ENCODE measurements around the gene NRROS.

Gene NRROS

DNA sequence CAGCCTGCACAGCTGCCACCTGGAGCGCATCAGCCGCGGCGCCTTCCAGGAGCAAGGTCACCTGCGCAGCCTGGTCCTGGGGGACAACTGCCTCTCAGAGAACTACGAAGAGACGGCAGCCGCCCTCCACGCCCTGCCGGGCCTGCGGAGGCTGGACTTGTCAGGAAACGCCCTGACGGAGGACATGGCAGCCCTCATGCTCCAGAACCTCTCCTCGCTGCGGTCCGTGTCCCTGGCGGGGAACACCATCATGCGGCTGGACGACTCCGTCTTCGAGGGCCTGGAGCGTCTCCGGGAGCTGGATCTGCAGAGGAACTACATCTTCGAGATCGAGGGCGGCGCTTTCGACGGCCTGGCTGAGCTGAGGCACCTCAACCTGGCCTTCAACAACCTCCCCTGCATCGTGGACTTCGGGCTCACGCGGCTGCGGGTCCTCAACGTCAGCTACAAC, 20.4 kb downstream of the NRROS start:
- no peaks in the 10 kb centered on the region for H3K4me1 ChIP-seq (ENCODE audit: control insufficient read depth in 1 of 2, insufficient read depth in 2 of 2, low read length in 2 of 2)
- H3K9me3 ChIP-seq (ENCODE audit: control insufficient read depth in 1 of 2, low read length in 2 of 2), result no peaks in the 10 kb centered on the region
- H3K4me3 ChIP-seq (ENCODE audit: low read depth in 1 of 2, low read length in 2 of 2), result no peak overlapping the region
- H3K27ac ChIP-seq (ENCODE audit: low read depth, low read length), result no peak overlapping the region
- no peak overlapping the region for H3K9ac ChIP-seq (ENCODE audit: low read depth in 1 of 2, low read length in 2 of 2)
- H3K36me3 ChIP-seq (ENCODE audit: control insufficient read depth in 1 of 2, insufficient read depth in 2 of 2, low read length in 2 of 2), result peaks cover 0 to 14% of the 10 kb centered on the region in 2 donors
- H3K27me3 ChIP-seq (ENCODE audit: control insufficient read depth in 1 of 2, insufficient read depth in 2 of 2, low read length in 2 of 2), result peaks cover 0 to 6% of the 10 kb centered on the region in 2 donors

GRCh38 chr3:196660381-196661166, 21.1 kb downstream of the NRROS start:
- Histone ChIP-seq H3K9ac (ENCODE audit: low read depth in 1 of 2, low read length in 2 of 2) (no peak overlapping the region), H3K4me3 (ENCODE audit: low read depth in 1 of 2, low read length in 2 of 2) (no peak overlapping the region), H3K27ac (ENCODE audit: low read depth, low read length) (no peak overlapping the region), H3K36me3 (ENCODE audit: control insufficient read depth in 1 of 2, insufficient read depth in 2 of 2, low read length in 2 of 2) (peaks cover 0 to 14% of the 10 kb centered on the region in 2 donors), H3K27me3 (ENCODE audit: control insufficient read depth in 1 of 2, insufficient read depth in 2 of 2, low read length in 2 of 2) (peaks cover 0 to 6% of the 10 kb centered on the region in 2 donors), H3K4me1 (ENCODE audit: control insufficient read depth in 1 of 2, insufficient read depth in 2 of 2, low read length in 2 of 2) (no peaks in the 10 kb centered on the region), H3K9me3 (ENCODE audit: control insufficient read depth in 1 of 2, low read length in 2 of 2) (no peaks in the 10 kb centered on the region)

DNA sequence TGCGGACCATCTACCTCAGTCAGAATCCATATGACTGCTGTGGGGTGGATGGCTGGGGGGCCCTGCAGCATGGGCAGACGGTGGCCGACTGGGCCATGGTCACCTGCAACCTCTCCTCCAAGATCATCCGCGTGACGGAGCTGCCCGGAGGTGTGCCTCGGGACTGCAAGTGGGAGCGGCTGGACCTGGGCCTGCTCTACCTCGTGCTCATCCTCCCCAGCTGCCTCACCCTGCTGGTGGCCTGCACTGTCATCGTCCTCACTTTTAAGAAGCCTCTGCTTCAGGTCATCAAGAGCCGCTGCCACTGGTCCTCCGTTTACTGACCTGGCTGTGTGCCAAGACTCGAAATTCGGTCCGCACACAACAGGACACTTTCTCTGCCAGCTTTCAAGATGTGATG, 21.9 kb downstream of the NRROS start:
- Histone ChIP-seq H3K4me1 (ENCODE audit: control insufficient read depth in 1 of 2, insufficient read depth in 2 of 2, low read length in 2 of 2) (no peaks in the 10 kb centered on the region), H3K27me3 (ENCODE audit: control insufficient read depth in 1 of 2, insufficient read depth in 2 of 2, low read length in 2 of 2) (peaks cover 0 to 6% of the 10 kb centered on the region in 2 donors), H3K27ac (ENCODE audit: low read depth, low read length) (no peak overlapping the region), H3K9ac (ENCODE audit: low read depth in 1 of 2, low read length in 2 of 2) (no peak overlapping the region), H3K9me3 (ENCODE audit: control insufficient read depth in 1 of 2, low read length in 2 of 2) (no peaks in the 10 kb centered on the region), H3K36me3 (ENCODE audit: control insufficient read depth in 1 of 2, insufficient read depth in 2 of 2, low read length in 2 of 2) (peaks cover 0 to 14% of the 10 kb centered on the region in 2 donors), H3K4me3 (ENCODE audit: low read depth in 1 of 2, low read length in 2 of 2) (no peak overlapping the region)

GRCh38 chr3:196662033-196662432, 22.5 kb downstream of the NRROS start:
- Histone ChIP-seq H3K27me3 (ENCODE audit: control insufficient read depth in 1 of 2, insufficient read depth in 2 of 2, low read length in 2 of 2) (peaks cover 0 to 6% of the 10 kb centered on the region in 2 donors), H3K4me3 (ENCODE audit: low read depth in 1 of 2, low read length in 2 of 2) (no peak overlapping the region), H3K4me1 (ENCODE audit: control insufficient read depth in 1 of 2, insufficient read depth in 2 of 2, low read length in 2 of 2) (no peaks in the 10 kb centered on the region), H3K9me3 (ENCODE audit: control insufficient read depth in 1 of 2, low read length in 2 of 2) (no peaks in the 10 kb centered on the region), H3K27ac (ENCODE audit: low read depth, low read length) (no peak overlapping the region), H3K9ac (ENCODE audit: low read depth in 1 of 2, low read length in 2 of 2) (no peak overlapping the region), H3K36me3 (ENCODE audit: control insufficient read depth in 1 of 2, insufficient read depth in 2 of 2, low read length in 2 of 2) (peaks cover 0 to 14% of the 10 kb centered on the region in 2 donors)

DNA sequence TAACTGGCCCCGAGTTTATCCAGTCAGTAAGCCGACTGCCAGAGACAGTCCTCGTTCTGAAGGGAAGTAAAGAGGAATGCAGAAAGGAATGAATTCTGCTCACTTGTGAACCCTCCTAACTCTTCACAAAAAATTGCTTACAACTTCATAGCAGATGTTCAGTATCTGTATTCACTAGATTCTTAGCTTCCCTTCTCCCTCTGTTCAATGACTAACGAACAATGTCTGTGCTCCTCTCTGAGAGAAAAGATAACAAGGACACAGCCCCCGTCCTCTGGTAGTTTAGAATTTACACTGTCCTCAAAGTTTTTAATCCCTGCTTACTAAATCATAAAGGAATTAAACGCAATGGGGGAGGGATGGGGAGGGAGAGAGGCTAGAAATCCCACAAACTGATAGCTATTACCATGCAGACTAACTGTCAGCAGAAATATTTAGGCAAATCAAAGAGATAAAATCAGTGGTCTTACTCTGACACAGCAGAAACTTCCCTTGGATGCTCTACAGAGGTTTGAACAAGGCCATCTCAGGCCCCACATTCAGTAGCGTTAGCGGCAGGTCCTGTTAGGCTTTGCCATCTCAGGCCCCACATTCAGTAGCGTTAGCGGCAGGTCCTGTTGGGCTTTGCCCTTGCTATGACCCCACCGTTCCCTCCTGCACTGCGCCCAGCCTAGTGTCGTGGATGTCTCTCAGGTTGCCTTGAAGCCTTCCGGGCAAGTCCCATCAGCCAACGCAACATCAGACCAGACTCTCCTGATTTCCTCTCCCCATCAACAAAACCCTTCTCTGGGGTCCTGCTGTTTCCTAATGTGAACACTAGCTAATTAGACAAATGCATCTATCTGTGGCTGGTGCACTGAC, 23.4 kb downstream of the NRROS start:
- no peak overlapping the region for H3K4me3 ChIP-seq (ENCODE audit: low read depth in 1 of 2, low read length in 2 of 2)
- H3K9me3 ChIP-seq (ENCODE audit: control insufficient read depth in 1 of 2, low read length in 2 of 2), result no peaks in the 10 kb centered on the region
- H3K4me1 ChIP-seq (ENCODE audit: control insufficient read depth in 1 of 2, insufficient read depth in 2 of 2, low read length in 2 of 2), result no peaks in the 10 kb centered on the region
- H3K27ac ChIP-seq (ENCODE audit: low read depth, low read length), result no peak overlapping the region
- no peak overlapping the region for H3K9ac ChIP-seq (ENCODE audit: low read depth in 1 of 2, low read length in 2 of 2)
- peaks cover 0 to 6% of the 10 kb centered on the region in 2 donors for H3K27me3 ChIP-seq (ENCODE audit: control insufficient read depth in 1 of 2, insufficient read depth in 2 of 2, low read length in 2 of 2)
- peaks cover 0 to 11% of the 10 kb centered on the region in 2 donors for H3K36me3 ChIP-seq (ENCODE audit: control insufficient read depth in 1 of 2, insufficient read depth in 2 of 2, low read length in 2 of 2)

DNA sequence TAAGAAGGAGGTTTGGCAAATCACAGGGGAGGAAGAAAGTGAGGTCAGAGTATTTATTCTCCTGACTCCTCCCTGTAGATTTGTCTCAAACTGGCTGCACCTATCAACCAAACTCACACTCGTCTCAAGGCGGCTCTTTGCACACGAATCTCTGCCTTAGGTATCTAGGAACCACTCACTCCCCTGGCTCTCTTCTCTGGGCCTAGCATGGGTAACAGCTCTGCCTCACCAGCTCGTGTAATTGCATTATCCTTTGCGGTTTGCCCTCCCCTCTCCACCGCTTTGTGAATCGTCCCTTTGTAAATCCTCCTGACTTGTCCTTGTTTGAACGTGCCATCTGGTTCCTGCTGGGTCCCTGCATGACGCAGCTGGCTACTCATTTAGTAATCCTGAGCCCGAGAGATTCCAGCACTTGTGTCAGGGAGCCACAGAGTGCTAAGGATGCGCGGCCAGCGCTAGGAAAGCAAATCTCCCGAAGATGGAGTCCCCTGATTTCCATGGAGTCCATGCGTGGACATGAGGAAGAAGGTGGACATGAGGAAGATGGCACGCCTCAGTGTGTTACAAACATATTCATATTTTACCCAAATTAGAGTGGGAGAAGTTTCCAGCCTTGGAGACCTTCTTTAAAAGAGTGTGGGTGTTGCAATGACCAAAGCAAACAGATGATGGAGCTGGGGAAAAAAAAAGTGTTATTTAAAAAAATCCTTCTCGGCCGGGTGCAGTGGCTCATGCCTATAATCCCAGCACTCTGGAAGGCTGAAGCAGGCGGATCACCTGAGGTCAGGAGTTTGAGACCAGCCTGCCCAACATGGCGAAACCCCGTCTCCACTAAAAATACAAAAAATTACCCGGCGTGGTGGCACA, 26.7 kb downstream of the NRROS start:
- no peaks in the 10 kb centered on the region for H3K9me3 ChIP-seq (ENCODE audit: control insufficient read depth in 1 of 2, low read length in 2 of 2)
- H3K36me3 ChIP-seq (ENCODE audit: control insufficient read depth in 1 of 2, insufficient read depth in 2 of 2, low read length in 2 of 2), result no peaks in the 10 kb centered on the region
- no peak overlapping the region for H3K9ac ChIP-seq (ENCODE audit: low read depth in 1 of 2, low read length in 2 of 2)
- no peak overlapping the region for H3K4me3 ChIP-seq (ENCODE audit: low read depth in 1 of 2, low read length in 2 of 2)
- H3K4me1 ChIP-seq (ENCODE audit: control insufficient read depth in 1 of 2, insufficient read depth in 2 of 2, low read length in 2 of 2), result no peaks in the 10 kb centered on the region
- H3K27ac ChIP-seq (ENCODE audit: low read depth, low read length), result no peak overlapping the region
- H3K27me3 ChIP-seq (ENCODE audit: control insufficient read depth in 1 of 2, insufficient read depth in 2 of 2, low read length in 2 of 2), result peaks cover 0 to 2% of the 10 kb centered on the region in 2 donors

GRCh38 chr3:196667056-196667825, 27.7 kb downstream of the NRROS start:
- H3K36me3 ChIP-seq (ENCODE audit: control insufficient read depth in 1 of 2, insufficient read depth in 2 of 2, low read length in 2 of 2), result no peaks in the 10 kb centered on the region
- H3K27ac ChIP-seq (ENCODE audit: low read depth, low read length), result no peak overlapping the region
- no peaks in the 10 kb centered on the region for H3K9me3 ChIP-seq (ENCODE audit: control insufficient read depth in 1 of 2, low read length in 2 of 2)
- H3K9ac ChIP-seq (ENCODE audit: low read depth in 1 of 2, low read length in 2 of 2), result no peak overlapping the region
- no peaks in the 10 kb centered on the region for H3K27me3 ChIP-seq (ENCODE audit: control insufficient read depth in 1 of 2, insufficient read depth in 2 of 2, low read length in 2 of 2)
- H3K4me3 ChIP-seq (ENCODE audit: low read depth in 1 of 2, low read length in 2 of 2), result no peak overlapping the region
- no peaks in the 10 kb centered on the region for H3K4me1 ChIP-seq (ENCODE audit: control insufficient read depth in 1 of 2, insufficient read depth in 2 of 2, low read length in 2 of 2)

- Histone ChIP-seq H3K9ac (ENCODE audit: low read depth in 1 of 2, low read length in 2 of 2) (no peak overlapping the region), H3K36me3 (ENCODE audit: control insufficient read depth in 1 of 2, insufficient read depth in 2 of 2, low read length in 2 of 2) (no peaks in the 10 kb centered on the region), H3K4me3 (ENCODE audit: low read depth in 1 of 2, low read length in 2 of 2) (no peak overlapping the region)
Measured at GRCh38 chr3:196670339-196670738, 30.8 kb downstream of the NRROS start.

GRCh38 chr3:196673632-196674031, 34.1 kb downstream of the NRROS start:
- no peaks in the 10 kb centered on the region for H3K27me3 ChIP-seq (ENCODE audit: control insufficient read depth in 1 of 2, insufficient read depth in 2 of 2, low read length in 2 of 2)
- H3K9ac ChIP-seq (ENCODE audit: low read depth in 1 of 2, low read length in 2 of 2), result no peak overlapping the region
- no peaks in the 10 kb centered on the region for H3K4me1 ChIP-seq (ENCODE audit: control insufficient read depth in 1 of 2, insufficient read depth in 2 of 2, low read length in 2 of 2)
- no peaks in the 10 kb centered on the region for H3K9me3 ChIP-seq (ENCODE audit: control insufficient read depth in 1 of 2, low read length in 2 of 2)
- no peak overlapping the region for H3K4me3 ChIP-seq (ENCODE audit: low read depth in 1 of 2, low read length in 2 of 2)
- no peak overlapping the region for H3K27ac ChIP-seq (ENCODE audit: low read depth, low read length)
- H3K36me3 ChIP-seq (ENCODE audit: control insufficient read depth in 1 of 2, insufficient read depth in 2 of 2, low read length in 2 of 2), result no peaks in the 10 kb centered on the region

More at GRCh38 chr3:196670339-196670738, 30.8 kb downstream of the NRROS start:
- H3K9me3 ChIP-seq (ENCODE audit: control insufficient read depth in 1 of 2, low read length in 2 of 2), result no peaks in the 10 kb centered on the region
- H3K27me3 ChIP-seq (ENCODE audit: control insufficient read depth in 1 of 2, insufficient read depth in 2 of 2, low read length in 2 of 2), result no peaks in the 10 kb centered on the region
- no peaks in the 10 kb centered on the region for H3K4me1 ChIP-seq (ENCODE audit: control insufficient read depth in 1 of 2, insufficient read depth in 2 of 2, low read length in 2 of 2)
- no peak overlapping the region for H3K27ac ChIP-seq (ENCODE audit: low read depth, low read length)

Measured in duodenal mucosa (tissue), 2 donors.